Ammon's horn (tissue), 1 donor: Measurements from ENCODE around the gene GJB2.
A peak's percentile ranks its signal among the peaks of the same experiment; 100 is the strongest.

ENCODE experiments used
- DNase-seq: peaks from one replicate; pipeline ENCODE4 v3.0.0-alpha.2; 2016; ENCODE audit warnings: low spot score

GJB2 gene

GRCh38 chr13:20192836-20193161 lies at the start of gene GJB2:
TSS of gene GJB2 (minus strand) at chr13:20192938. CDS start at chr13:20189581, 3,357 bp downstream.
- no peak for DNase-seq

DNA sequence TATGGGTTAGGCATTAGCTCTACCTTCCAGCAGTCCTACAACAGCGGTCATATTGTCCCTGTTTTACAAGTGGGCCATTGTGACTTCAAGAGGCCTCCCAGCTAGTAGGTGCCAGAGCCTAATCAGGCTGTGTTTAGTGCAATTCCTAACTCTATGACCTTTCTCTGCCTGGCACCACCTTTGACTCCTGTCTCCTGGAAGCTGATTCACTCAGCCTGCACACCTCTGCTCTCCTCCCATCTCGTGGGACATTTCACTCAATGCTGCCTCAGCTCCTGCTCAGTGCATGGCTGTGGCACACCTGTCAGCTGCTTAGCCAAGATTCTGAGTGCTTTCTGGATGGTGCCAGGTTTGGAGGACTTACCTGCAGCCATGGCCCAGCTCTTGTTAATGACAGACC lies 48.9 kb upstream of the GJB2 start:
- no peak for DNase-seq

DNA sequence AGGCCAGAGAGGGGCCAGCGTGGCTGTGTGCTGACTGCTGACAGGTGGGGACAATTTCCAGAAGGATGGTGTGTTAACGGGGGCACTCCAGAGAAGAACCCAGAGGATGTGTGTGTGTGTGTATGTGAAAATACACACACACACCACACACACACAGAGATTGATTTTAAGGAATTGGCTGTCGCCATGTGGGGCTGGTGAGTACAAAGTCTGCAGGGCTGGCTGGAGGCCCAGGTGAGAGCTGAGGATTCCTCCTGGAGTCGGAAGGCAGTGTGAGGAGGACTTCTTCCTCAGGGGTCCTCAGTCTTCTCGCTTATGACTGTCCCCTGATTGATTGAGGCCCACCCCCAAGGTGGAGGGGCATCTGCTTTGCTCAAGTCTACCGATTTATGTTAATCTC lies 47.0 kb upstream of the GJB2 start:
- no peak for DNase-seq

DNA sequence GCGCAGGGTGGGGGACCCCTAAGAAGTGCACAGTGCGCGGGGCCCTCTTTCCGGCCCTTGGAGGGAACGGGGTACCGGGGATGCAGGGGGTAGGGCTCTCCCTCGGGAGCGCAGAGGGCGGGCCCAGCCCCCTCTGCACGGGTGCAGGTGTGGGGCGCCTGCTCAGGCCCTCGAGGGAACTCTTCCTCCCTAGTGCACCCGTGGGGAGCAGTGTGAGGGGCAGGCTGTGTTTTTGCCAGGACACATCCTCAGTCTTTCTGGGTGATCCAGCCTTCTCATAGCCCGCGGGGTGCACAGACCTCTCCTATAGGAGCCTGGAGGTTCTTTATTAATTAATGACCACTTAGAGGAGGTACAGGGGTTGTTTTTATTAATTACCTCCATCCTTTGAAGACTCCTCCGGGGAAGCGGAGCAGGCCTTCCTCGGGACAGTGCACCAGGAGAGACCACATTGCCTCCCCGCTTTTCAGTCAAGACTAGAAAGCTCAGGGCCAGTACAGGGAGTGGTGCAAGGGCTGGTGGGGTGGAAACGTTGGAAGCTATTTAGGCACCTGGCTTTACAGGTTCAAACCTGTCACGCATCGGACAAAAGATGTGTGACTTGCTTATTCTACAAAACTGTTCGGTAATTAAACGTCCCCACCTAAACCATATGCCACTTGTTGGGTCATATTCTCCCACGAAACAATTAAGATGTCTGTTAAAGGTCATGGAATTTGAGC lies 40.0 kb upstream of the GJB2 start:
- no peak for DNase-seq

- DNase-seq: no peak
These were observed 39.3 kb upstream of the GJB2 start, which contains the start of gene GJB6 for GRCh38 chr13:20231839-20232555. TSS of gene GJB6 (minus strand) at chr13:20232319. CDS start at chr13:20223480, 8,839 bp downstream.

DNA sequence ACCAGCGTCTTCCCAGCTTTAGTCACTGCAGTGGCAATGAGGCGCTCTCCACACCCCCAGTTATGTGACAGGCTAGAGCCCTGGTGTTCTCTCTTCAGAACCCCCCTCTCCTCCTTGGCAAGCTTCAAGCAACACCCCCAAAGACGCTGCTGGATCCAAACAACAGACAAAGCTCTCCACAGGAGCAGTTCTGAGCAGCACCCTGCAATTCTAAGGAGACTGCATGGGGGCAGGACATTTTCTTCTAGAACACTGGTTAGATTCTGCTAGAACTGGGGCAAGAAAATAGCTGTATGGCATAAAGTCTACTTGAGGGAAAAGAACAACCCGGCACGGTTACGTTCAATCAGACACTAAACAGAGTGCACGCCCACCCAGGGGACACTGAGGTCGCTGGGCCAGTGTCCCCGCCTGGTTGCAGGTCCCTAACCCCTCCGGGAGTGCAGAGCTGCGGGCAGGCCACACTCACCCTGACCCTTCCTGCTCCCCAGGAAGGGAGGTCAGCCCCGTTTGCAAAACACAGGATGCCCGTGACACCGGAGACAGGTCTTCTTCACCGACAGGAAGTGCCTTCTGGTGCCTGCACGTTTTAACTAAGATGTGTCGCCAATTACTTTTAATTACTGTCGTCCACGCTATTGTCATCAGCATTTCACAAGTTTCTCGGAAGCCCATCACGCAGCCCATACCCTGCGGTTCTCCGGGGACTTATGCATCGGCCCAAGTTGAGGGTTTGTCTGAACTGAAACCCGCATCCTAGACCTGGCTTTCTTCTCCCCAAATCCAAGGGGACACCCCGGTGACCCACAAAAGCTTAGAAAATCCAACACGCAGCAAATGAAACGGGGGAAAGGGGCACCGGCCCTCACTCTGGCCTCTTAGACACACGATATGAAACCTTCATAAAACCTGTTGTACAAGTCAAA lies 38.4 kb upstream of the GJB2 start:
- DNase-seq: peak; percentile 51

GRCh38 chr13:20227730-20228129 lies 35.0 kb upstream of the GJB2 start:
- DNase-seq: no peak

DNA sequence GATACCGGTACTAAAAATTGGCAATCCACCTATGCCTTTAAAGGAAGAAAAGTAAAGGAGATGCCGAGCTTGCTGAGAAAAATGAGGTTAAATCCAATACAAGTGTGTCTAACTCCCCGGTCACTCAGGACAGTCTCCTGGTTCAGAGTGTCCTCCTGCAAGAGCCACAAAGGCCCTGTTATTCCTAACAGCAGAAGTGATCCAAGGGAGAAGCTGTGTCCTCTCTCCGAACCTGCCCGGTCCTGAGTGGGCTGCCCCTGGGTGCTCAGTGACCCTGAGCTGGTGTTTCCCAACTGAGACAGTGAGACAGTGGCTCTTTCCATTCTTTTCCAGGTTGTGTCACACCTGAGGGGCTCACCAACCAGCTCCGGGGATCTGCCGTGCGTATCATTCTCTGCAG lies 34.5 kb upstream of the GJB2 start:
- DNase-seq: no peak

- DNase-seq: no peak
These were observed 29.8 kb upstream of the GJB2 start for GRCh38 chr13:20222553-20222952.

GRCh38 chr13:20221772-20222171 lies 29.0 kb upstream of the GJB2 start:
- no peak for DNase-seq

GRCh38 chr13:20219577-20219976 lies 26.8 kb upstream of the GJB2 start:
- no peak for DNase-seq

- DNase-seq: no peak
These were observed 24.4 kb upstream of the GJB2 start for GRCh38 chr13:20217168-20217567.

- DNase-seq: peak; percentile 81
These were observed 17.2 kb upstream of the GJB2 start for GRCh38 chr13:20209948-20210347.

DNA sequence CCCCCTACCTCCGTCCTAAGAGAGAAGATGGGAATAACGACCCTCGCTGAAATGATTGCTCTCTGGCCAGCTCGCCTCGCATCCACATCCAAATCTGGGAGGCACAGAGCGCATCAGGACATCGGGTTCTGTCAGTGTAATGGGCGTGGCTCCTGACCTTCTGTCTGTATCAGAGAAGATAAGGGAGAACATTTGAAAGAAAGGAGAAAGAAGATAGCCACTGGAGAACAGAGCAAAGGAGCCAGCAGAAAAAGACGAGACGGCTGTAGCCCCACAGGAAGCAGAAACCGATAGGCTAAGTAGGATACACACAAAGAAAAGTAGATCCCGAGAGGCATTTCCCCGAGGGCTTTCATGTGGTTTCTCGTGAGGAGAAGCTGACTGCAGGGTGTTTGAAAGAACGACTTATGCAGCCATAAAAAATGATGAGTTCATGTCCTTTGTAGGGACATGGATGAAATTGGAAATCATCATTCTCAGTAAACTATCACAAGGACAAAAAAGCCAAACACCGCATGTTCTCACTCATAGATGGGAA lies 14.0 kb upstream of the GJB2 start:
- DNase-seq: no peak

- DNase-seq: no peak
These were observed 13.4 kb upstream of the GJB2 start for GRCh38 chr13:20206065-20206697.

- DNase-seq: no peak
These were observed 6.0 kb upstream of the GJB2 start for GRCh38 chr13:20198781-20199180.

GRCh38 chr13:20197361-20197834 lies 4.7 kb upstream of the GJB2 start:
- DNase-seq: peak; percentile 34

DNA sequence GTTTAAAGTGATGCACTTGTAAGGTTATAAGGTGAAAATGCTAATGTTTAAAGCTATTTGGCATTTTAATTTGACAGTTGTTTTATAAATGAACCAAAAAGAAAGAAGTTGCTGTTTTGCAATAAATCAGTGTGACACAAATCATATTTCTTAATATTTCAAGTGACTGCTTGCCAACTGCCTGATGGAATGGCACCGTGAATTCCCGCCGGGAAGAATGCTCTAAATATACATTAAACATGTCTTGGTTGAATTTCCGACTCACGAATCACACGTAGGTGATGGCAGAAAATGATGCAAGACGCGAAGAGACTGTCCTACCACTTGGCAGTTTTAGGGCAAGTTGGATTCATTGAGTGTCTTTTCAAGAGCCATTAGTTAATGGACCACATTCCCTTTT lies 3.1 kb upstream of the GJB2 start:
- DNase-seq: no peak

DNA sequence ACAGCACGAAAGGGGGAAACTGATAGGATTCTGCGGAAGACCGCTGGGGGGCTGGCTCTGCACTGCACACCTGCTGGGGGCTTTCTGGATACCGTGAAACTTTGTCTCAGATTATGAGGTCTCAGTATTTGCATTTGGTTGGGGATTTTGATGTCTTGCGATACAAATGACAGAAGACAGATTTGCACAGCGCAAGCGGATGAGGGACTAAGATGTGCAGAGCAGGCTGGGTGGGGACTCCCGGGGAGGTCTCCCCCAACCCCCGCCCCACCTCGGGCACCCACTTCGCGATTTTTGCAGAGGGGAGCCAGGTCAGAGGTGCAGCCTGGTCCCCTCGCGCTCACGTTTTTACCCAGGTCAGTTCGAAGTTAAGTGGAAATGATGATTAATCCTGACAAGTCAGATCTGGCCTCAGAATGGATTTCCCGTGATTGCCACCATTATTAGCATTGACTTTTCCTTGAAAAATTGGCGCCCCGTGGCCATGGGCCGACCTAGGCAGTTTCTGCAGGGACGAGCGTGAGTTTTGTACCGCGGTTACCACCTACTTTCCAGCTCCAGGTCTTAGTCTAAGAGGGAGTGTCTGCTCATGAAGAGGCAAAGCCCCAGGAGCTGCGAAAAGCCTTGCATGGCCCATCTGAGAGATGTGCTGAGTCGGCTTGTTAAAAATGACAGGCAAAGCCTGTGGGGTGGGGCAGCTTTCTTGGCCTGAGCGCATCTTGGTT lies 1.3 kb upstream of the GJB2 start:
- no peak for DNase-seq

DNA sequence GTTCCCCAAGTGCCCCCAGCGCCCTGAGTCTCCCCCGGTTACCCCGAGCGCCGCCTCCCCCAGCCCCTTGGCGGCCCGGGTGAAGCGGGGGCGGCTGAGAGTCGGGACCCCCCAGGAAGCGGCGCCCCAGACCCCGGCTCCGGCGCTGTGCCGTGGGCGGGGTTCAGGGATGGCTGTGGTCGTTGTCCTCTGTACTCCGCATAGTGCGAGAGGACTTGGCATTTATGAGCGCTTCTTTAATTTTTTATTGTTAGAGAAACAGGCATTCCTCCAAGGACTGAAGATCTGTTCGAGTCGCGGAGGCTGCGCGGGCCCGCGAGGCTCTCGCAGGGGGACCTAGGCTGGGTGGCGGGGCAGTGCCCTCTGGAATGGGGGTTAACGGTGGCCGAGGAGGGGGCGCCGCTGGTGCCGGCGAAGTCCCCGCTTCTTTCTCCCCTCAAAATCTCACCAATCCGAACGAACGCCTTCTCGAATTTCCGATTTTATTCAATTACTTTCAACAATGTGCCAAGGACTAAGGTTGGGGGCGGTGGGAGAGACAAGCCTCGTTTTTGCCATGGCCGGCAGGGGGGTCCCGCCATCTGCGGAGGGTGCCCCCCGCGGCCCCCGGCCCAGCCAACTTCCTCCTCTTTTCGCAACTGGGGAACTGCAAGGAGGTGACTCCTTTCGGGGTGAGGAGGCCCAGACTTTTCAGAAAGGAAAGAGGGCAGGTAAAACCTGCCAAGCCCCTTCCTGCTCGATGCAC lies 596 bp upstream of the GJB2 start:
- DNase-seq: no peak
